MCF 10A (cell line): ENCODE data around the gene ARID3B. TPM values are rescaled to one million over a fixed set of nuclear protein-coding genes. Genes with fewer than 3 reads are reported as not detected.

ENCODE experiments used
- Bru-seq: library from RNA; stranded (reverse); fragments of 400-500 nt; gene quantifications from one replicate; lab custom pipeline; 2021; lab: Mats Ljungman, UMichigan
- BruChase-seq, 2 experiments: library from RNA; stranded (reverse); fragments of 400-500 nt; gene quantifications; one replicate each; lab custom pipeline; 2021; lab: Mats Ljungman, UMichigan
- BruUV-seq: library from RNA; stranded (reverse); fragments of 400-500 nt; replicated peaks from 2 replicates; lab custom pipeline; 2021; lab: Mats Ljungman, UMichigan
- CTCF ChIA-PET: fragments of 300-600 bp; sonication (Branson Sonifier 250); formaldehyde crosslinking; extraction: SDS; loops from one replicate; lab custom pipeline; 2021; ENCODE audit warnings: antibody characterized with exemption, inconsistent platforms; lab: Yijun Ruan, JAX
- POLR2A ChIA-PET: fragments of 300-600, 350-650 bp; sonication (Branson Sonifier 250); formaldehyde crosslinking; extraction: SDS; loops from one replicate; lab custom pipeline; 2020; ENCODE audit warnings: antibody characterized with exemption, inconsistent platforms; lab: Yijun Ruan, JAX
- DNase-seq: peaks from one replicate; pipeline ENCODE4 v3.0.0-alpha.2; 2018; ENCODE audit not compliant: unreplicated experiment
- H3K27ac Mint-ChIP-seq: one replicate; pipeline ENCODE4 v1.8.0; 2022; ENCODE audit warnings: mild to moderate bottlenecking, low read depth, mixed read lengths; ENCODE audit not compliant: unreplicated experiment
- H3K27me3 Mint-ChIP-seq: one replicate; pipeline ENCODE4 v1.8.0; 2022; ENCODE audit warnings: mixed read lengths; ENCODE audit not compliant: insufficient read depth, unreplicated experiment
- H3K36me3 Mint-ChIP-seq: one replicate; pipeline ENCODE4 v1.8.0; 2022; ENCODE audit warnings: mild to moderate bottlenecking, moderate library complexity, mixed read lengths; ENCODE audit not compliant: insufficient read depth, unreplicated experiment
- H3K4me1 Mint-ChIP-seq: one replicate; pipeline ENCODE4 v1.8.0; 2022; ENCODE audit warnings: mixed read lengths; ENCODE audit not compliant: insufficient read depth, unreplicated experiment
- H3K4me3 Mint-ChIP-seq: one replicate; pipeline ENCODE4 v1.8.0; 2022; ENCODE audit warnings: mild to moderate bottlenecking, moderate library complexity, mixed read lengths; ENCODE audit not compliant: unreplicated experiment
- H3K9me3 Mint-ChIP-seq: one replicate; pipeline ENCODE4 v1.8.0; 2022; ENCODE audit warnings: mixed read lengths; ENCODE audit not compliant: unreplicated experiment
- CTCF ChIP-seq: fragments of 200-600 bp; IDR thresholded peaks from one replicate; pipeline ENCODE4 v1.8.0; 2022; ENCODE audit warnings: antibody characterized with exemption, mild to moderate bottlenecking; ENCODE audit not compliant: unreplicated experiment
- intact Hi-C: fragments of 100-400 bp; cut with micrococcal nuclease; formaldehyde crosslinking; loops from 2 replicates; pipeline ENCODE4 v1.14.1; 2022
- long read RNA-seq: library from polyadenylated mRNA; stranded (forward); transcript quantifications from one replicate; pipeline ENCODE4 v2.0.0, GENCODE V29; 2022
- total RNA-seq: library from RNA; stranded (reverse); gene quantifications from 2 replicates; pipeline ENCODE4 v1.2.3, GENCODE V29; 2022

ARID3B gene
- 4.7 and 6.2 TPM in 2 replicates for total RNA-seq
- percentile 57 among the genes with signal in this experiment for Bru-seq, nascent RNA
- percentile 50 among the genes with signal in this experiment for BruChase-seq, experiment 1, labeled RNA remaining after a 6-hour chase
- percentile 55 among the genes with signal in this experiment for BruChase-seq, experiment 2, labeled RNA remaining after a 2-hour chase
- long read RNA-seq, full-length matches to known transcripts = 5 of 32 reads
- long read RNA-seq, partial matches to known transcripts = 0 of 32 reads
- long read RNA-seq, other reads (novel, unspliced or antisense) = 27 of 32 reads

- CTCF ChIA-PET = no interaction called here
- Mint-ChIP-seq H3K27me3 (peaks cover 24% of the 10 kb centered on the region), H3K36me3 (peaks cover 7% of the 10 kb centered on the region), H3K4me1 (peaks cover 40% of the 10 kb centered on the region), H3K4me3 (peak within 1 kb of the TSS; percentile 86), H3K9me3 (no peaks in the 10 kb centered on the region), H3K27ac (peak within 1 kb of the TSS; percentile 86)
- intact Hi-C loops = loop anchor here (2.0 kb wide), 2 partner anchors 74 to 80 kb away; partner anchors contain the start of genes CLK3 and UBL7
- DNase-seq = peak; percentile 97
- no peak for TF ChIP-seq CTCF
- no TSS peak for BruUV-seq
- POLR2A ChIA-PET = interaction anchor here (0.6 to 3.2 kb wide), 13 partner anchors 11 to 401 kb away, joined by 3 to 71 read pairs (median 4); partner anchors contain the start of genes CLK3 and UBL7
Observed at GRCh38 chr15:74540761-74541493, at the start of gene ARID3B. ARID3B (plus strand) TSS chr15:74541220; CDS start chr15:74543937, 2,717 bp downstream.

GRCh38 chr15:74496648-74497047, 44.4 kb upstream of the ARID3B start:
- Mint-ChIP-seq H3K4me3 (no peak overlapping the region), H3K9me3 (no peaks in the 10 kb centered on the region), H3K4me1 (peaks cover 11% of the 10 kb centered on the region), H3K27me3 (no peaks in the 10 kb centered on the region), H3K27ac (no peak overlapping the region), H3K36me3 (peaks cover 4% of the 10 kb centered on the region)
- POLR2A ChIA-PET = no interaction called here
- intact Hi-C loops = no loop called here
- BruUV-seq = no TSS peak
- no peak for DNase-seq
- CTCF ChIA-PET = interaction anchor here (0.6 kb wide), 2 partner anchors 31 to 119 kb away, joined by 3 to 4 read pairs; no protein-coding TSS in a partner anchor
- TF ChIP-seq CTCF = no peak

GRCh38 chr15:74497584-74497983, 43.4 kb upstream of the ARID3B start:
- no peak for TF ChIP-seq CTCF
- ChIA-PET POLR2A (interaction anchor here (0.6 to 1.5 kb wide), 4 partner anchors 11 to 945 kb away, joined by 3 to 5 read pairs (median 4); partner anchors contain the start of gene UBL7), CTCF (interaction anchor here (0.6 kb wide), 2 partner anchors 60 to 512 kb away, joined by 3 to 6 read pairs; no protein-coding TSS in a partner anchor)
- BruUV-seq = no TSS peak
- H3K27me3 Mint-ChIP-seq = no peaks in the 10 kb centered on the region
- peak; percentile 83 for DNase-seq
- peaks cover 11% of the 10 kb centered on the region for H3K4me1 Mint-ChIP-seq
- H3K27ac Mint-ChIP-seq = no peak overlapping the region
- intact Hi-C loops = no loop called here
- peaks cover 2% of the 10 kb centered on the region for H3K36me3 Mint-ChIP-seq
- H3K4me3 Mint-ChIP-seq = no peak overlapping the region
- no peaks in the 10 kb centered on the region for H3K9me3 Mint-ChIP-seq

- H3K27me3 Mint-ChIP-seq = no peaks in the 10 kb centered on the region
- no peak for DNase-seq
- H3K4me3 Mint-ChIP-seq = no peak overlapping the region
- POLR2A ChIA-PET = no interaction called here
- no peak for TF ChIP-seq CTCF
- no peaks in the 10 kb centered on the region for H3K9me3 Mint-ChIP-seq
- H3K36me3 Mint-ChIP-seq = peaks cover 7% of the 10 kb centered on the region
- CTCF ChIA-PET = interaction anchor here (0.7 to 1.7 kb wide), 3 partner anchors 96 to 272 kb away, joined by 3 to 4 read pairs (median 4); no protein-coding TSS in a partner anchor
- intact Hi-C loops = no loop called here
- no peak overlapping the region for H3K27ac Mint-ChIP-seq
- peaks cover 11% of the 10 kb centered on the region for H3K4me1 Mint-ChIP-seq
- no TSS peak for BruUV-seq
Observed at GRCh38 chr15:74499366-74499765, 41.7 kb upstream of the ARID3B start.
